ENCODE results near the gene YPEL4.

DNA sequence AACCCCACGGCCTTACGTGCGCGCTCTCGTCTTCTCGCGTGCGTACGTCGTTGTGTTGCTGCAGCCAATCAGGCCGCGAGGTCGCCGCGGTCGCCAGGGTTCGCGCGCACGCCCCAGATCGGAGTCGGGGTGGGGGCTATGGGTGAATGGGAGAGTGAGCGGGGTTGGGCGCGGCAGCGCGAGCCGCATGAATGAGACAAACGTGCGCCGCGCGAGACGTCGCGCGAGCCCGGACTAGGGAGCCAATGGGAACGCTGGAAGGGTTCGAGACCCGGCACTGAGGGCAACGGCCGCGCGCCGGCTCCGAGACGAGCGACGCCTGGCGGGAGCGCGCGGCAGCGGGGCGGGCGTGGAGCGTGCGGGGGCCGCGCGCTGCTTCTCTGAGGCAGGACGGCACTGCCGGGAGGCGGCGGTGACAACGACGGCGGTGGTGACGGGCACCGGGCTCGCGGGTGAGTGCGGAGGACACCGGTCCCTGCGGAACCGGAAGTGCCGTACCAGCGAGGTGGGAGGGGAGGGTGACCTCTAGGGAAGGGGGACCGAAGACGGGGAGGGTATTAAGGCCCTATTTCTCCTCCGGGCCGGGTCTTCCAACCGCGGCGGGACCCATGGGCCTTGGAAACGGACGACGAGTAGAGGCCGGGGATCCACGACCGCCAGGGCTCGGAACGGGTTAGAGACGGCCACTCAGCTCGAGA, 18.2 kb upstream of the YPEL4 start, which contains the start of gene ZDHHC5:
- TF ChIP-seq CTCF (IDR thresholded peaks at IDR 0.05) (peak; percentile 47), JUND (IDR thresholded peaks at IDR 0.05) (no peak), RFX5 (IDR thresholded peaks at IDR 0.05; ENCODE audit: low read length) (peak; percentile 79), ELF1 (IDR thresholded peaks at IDR 0.05) (peak; percentile 37; the same call in 1 of the 2 replicates), GABPA (IDR thresholded peaks at IDR 0.05; ENCODE audit: low read depth) (peak; percentile 75), NRF1 (IDR thresholded peaks at IDR 0.05; ENCODE audit: low read depth, low read length) (peak; percentile 65), POLR2AphosphoS5 (IDR thresholded peaks at IDR 0.05; ENCODE audit: low read depth, low read length) (peak; percentile 52; the same call in 1 of the 2 replicates), USF2 (IDR thresholded peaks at IDR 0.05; ENCODE audit: borderline replicate concordance, low read depth, low read length) (no peak)
